DMS114 treated with DMSO at 0.1 percent for 48 hours (cell line): ENCODE data around the gene SFXN5.
A peak's percentile ranks its signal among the peaks of the same experiment; 100 is the strongest.
"Not testable (repeated sequence)": the region's sequence is repeated elsewhere in the genome, so short reads cannot be mapped to it uniquely, and the experiment has no call there.

Experiments used
- DNase-seq: peaks from one replicate; lab custom pipeline; 2025; ENCODE audit not compliant: unreplicated experiment; lab: John Stamatoyannopoulos, UW

The SFXN5 gene

GRCh38 chr2:72911256-72911655 is 160.3 kb downstream of the SFXN5 start:
- no peak for DNase-seq

GRCh38 chr2:72908741-72909140 is 162.8 kb downstream of the SFXN5 start:
- no peak for DNase-seq

GRCh38 chr2:72907369-72907768 is 164.1 kb downstream of the SFXN5 start:
- DNase-seq, result not testable (repeated sequence)

DNA sequence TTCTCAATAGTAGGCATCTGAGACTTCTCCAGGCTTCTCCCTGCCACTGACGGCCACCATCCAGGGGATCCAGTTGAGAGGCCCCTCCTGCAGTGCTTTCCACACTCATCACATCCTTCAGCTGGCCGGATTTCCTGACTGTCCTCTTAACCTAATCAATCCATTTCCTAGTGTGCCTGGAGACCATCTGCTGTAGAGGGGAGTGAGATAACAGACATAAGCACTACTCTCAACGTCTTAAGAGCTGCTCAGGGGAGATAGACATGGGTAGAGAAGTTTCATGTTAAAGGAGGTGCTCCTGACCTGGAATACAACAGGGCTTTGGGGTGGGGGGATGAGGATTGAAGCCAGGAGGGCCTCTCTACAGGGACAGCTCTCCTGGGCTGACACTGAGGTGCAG is 170.1 kb downstream of the SFXN5 start:
- DNase-seq, result no peak

DNA sequence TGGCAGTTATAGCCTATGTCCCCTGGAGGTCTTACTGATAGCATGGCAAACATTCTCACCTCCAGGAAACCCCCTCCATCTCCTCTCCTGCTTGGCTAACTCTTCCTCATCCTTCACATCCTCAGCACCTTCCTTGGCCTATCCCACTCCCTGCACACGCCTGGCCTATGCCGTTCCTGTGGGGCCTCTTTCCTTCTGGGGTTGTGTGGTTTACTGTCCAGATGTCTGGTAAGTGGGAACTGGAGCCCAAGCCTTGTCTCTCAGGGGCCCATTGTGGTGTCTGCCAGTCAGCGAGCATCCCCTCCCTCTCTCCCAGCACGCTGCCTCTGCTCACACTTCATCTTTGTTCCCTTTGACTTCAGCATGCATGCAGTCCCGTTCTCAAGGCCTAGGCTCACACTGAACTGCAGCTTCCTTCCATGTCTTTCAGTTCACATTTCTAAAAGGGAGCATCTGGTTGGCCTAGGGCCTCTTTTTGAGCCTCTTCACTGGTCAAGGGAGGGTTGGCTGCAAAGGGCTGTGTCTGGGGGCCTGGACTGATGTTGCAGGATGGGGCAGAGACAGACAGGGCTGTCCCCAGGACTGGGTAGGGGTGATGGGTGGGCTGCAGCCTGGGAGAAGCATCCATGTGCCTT is 171.2 kb downstream of the SFXN5 start:
- no peak for DNase-seq

GRCh38 chr2:72898585-72898906 is 173.0 kb downstream of the SFXN5 start:
- no peak for DNase-seq

DNA sequence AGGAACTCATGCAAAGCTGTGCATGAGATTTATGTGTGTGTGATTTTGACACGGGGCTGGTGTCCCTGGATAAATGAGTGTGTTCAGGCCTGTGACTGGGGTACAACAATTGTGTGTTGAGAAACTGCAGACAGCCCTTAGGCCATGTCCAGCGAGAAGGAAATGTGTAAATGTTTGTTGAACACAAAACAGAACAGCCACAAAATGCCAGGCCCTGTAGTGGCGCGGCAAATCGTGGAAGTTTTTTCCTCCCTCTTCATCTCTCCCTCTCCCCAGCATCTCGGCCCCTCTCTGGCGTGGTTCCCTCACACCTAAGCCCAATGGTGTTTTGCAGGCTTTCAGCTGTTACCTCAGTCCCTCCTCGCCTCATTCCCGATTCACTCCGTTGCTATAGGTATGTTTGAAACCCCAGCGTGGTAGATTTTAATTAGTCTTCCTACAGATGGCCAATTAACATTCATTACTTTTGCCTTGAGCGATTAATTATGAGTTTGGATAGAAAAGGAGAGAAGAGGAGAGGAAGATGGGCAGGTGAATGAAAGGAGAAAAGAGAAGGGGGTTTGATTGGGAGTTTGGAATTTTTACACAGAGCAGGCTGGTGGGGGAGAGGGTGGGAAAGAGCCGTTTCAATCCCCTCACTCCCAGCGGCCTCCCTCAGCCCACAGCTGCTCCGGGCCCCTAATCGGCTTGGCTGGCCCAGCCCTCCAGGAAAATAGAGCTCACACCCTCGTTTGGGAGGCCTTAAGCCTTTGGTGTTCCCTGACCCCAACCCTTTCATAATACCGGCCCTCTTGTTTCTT is 173.5 kb downstream of the SFXN5 start:
- DNase-seq, result no peak

DNA sequence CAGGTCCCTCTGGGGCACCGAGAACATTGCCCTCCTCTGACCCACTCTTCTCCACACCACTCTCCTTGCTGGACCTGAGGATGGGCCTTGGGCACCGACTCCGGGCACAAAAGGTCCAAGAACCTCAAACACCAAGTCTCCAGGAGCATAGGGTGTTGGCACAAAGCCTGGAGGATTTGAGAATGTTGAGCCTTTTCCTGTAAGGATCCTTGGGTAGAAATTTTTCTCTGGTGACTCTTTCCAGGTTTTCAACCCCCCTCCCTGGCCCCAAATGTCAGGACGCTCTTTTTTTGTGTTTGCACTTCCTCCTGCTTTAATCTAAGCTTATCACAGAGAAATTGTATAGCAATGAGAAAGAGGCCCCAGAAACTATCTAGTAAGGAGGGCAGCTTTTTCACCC is 175.1 kb downstream of the SFXN5 start:
- no peak for DNase-seq

GRCh38 chr2:72895759-72896281 is 175.7 kb downstream of the SFXN5 start:
- DNase-seq, result no peak

- no peak for DNase-seq
Observed at GRCh38 chr2:72895154-72895553, 176.4 kb downstream of the SFXN5 start.

DNA sequence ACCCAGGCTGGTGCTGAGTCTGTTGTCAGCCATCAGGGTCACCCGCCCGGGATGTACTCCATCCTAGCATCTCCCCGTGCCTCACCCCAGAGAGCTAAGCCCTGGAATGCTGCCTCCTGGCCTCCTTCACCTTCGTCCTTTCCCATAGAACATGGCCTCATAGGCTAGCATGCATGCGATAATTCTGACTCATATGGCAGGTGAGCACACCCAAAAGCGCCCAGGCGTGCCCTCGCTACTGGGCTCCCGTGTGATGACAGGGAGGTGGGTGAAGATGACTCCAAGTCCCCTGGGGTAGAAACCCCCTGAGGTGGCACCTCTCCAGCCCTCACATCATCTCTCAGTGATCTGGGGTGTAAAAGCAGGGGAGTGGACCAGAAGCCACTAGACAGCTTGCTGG is 177.0 kb downstream of the SFXN5 start:
- DNase-seq, result no peak

DNA sequence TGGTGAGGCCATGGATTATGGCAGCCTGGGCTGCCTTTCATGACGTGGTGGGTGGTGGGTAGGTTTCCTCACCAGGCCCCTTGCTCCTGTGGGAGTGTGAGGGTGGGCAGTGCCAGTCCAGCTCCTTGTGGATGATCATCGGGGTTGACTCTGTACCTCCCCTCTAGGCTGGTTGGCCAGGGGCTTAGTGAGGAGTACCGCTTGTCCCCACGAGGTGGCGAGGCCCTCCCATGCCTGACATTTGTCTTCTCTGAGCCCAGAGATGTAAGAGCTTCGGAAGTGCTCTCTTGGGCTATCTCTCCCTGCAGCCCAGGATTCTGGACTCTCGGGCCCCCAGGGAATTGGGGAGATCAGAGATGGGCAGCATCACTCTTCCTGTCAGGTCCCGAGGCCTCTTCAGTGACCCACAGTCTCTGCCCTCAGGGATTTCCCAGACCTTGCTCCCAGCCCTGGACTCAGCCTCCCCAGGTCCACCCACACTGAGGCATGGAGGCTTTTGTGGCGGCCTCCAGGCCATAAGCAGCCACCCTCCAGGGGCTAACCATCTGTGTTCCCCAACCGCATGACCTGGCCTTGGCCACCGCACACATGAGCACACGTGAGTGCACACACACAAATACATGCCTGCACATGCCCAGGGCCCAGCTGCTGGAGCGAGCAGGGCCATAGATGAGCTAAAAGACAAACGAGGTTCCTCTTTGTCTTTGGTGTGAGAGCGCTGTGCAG is 177.8 kb downstream of the SFXN5 start:
- DNase-seq, result peak; percentile 70

GRCh38 chr2:72892506-72893173 is 178.9 kb downstream of the SFXN5 start:
- DNase-seq, result peak; percentile 60
